H7 (cell line): ENCODE measurements around the gene DECR2. TPM values are rescaled to one million over a fixed set of nuclear protein-coding genes. Genes with fewer than 3 reads are reported as not detected.
A peak's percentile ranks its signal among the peaks of the same experiment; 100 is the strongest.
"Not testable (repeated sequence)": the region's sequence is repeated elsewhere in the genome, so short reads cannot be mapped to it uniquely, and the experiment has no call there.

Source experiments
- DNase-seq: peaks from one replicate; pipeline ENCODE4 v3.0.0; 2012
- H3K27me3 ChIP-seq: 2 replicates; pipeline ENCODE4 v1.6.0; 2011; ENCODE audit warnings: mild to moderate bottlenecking, low read length; ENCODE audit not compliant: control insufficient read depth, insufficient read depth
- H3K36me3 ChIP-seq: replicated peaks from 2 replicates; pipeline ENCODE4 v1.5.1; 2011; ENCODE audit warnings: low read length; ENCODE audit not compliant: control insufficient read depth, insufficient read depth
- H3K4me3 ChIP-seq: 2 replicates; pipeline ENCODE4 v1.5.1; 2011; ENCODE audit warnings: low read depth, mild to moderate bottlenecking, control low read depth, low read length, moderate library complexity; ENCODE audit not compliant: insufficient read depth
- total RNA-seq: library from RNA; depleted of rRNA; stranded (reverse); fragments of >200 nt; shearing (Covaris generic); gene quantifications from 2 replicates; pipeline ENCODE4 v1.2.3, GENCODE V29; 2014

Gene DECR2
- total RNA-seq, 1 experiment from 2014 or later = 20.1 TPM

DNA sequence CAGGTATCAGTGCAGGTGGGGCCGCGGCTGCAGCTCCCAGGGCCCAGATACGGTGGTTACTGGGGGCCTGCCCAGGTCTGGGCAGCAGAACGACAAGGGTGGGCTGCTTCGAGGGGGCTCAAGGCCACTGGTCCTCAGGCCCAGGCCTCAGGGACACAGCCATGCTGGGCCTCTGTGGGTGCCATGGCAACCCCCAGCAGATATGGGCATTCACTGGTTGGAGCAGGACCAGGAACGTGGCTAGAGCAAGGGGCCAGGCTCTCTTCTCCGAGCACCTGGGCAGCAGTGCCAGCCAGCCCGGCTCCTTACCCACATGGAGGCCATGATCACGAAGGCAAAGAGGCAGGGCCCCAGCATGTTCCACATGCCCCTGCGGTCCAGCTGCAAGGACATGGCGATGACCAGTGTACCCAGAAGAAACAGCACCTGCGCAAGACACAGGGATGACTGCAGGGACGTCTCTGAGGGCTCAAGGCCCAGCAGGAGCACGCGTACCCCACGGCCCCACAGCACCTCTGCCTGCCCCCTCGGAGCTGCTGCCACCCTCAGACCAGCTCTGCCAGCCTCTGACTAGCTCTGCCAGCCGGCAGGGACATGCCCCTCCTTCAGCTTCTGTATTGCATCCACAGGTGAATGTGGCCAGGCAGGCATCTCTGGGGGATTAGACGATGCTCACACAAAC lies 29.2 kb upstream of the DECR2 start:
- Histone ChIP-seq H3K27me3 (no peaks in the 10 kb centered on the region), H3K36me3 (peaks cover 27% of the 10 kb centered on the region), H3K4me3 (no peak overlapping the region)
- DNase-seq = no peak

DNA sequence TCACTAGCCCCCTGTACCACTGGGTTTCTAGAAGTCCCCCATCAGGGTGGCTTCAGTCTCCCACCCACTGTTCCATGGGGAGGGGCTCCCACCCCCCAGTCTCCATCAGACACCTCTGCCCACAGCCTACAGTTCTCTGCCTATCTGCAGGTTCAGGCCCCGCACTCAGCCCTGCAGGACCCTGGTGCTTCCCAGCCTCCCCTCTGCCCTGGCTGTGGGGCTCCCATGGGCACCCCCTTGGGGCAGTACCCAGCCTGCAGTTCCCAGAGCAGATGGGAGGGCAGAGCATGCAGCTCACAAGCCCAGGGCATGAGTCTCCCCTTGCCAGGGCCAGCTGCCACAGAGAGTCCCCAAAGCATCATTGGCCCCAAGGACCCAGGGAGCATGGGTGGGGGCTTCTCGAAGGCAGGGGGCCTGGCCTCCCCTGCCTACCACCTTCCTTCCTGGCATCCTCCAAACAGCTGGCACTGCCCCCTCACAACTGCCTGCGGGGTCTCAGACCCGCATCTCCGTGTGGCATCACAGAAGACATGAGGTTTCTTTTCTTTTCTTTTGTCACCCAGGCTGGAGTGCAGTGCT lies 28.6 kb upstream of the DECR2 start:
- Histone ChIP-seq H3K36me3 (peaks cover 21% of the 10 kb centered on the region), H3K4me3 (no peak overlapping the region), H3K27me3 (no peaks in the 10 kb centered on the region)
- no peak for DNase-seq

DNA sequence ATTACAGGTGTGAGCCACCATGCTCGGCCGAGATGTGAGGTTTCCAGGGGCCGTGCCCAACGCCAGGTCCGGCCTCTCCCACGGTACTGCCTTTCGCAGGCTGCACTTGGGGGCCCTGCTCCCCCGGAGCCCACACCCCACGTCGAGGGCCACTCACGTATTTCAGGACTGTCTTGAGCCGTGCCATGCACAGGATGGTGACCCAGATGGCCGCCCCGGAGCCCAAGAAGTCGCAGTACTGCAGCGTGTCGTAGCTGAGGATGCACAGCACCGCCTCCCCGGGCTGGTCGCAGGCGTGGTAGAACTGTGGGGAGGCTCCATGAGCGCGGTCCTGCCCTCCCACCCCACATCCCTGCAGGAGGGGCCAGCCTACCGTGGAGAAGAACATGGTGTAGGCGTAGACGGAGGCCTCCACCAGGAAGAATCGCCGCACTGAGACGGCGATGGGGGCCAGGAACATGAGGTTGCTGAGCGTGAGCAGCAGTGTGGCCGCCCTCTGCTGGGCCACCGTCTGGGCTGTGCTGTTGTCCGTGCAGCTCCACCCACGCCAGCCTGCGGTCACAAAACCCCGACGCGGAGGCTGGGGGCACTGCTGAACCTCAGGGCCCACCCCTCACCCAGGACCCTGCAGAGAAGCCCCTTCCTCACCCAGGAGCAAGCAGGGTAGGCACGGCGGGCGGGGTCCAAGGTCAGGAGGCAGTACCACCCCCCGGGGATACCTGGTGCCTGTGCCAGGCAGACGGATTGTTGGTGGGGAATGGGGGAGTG lies 27.7 kb upstream of the DECR2 start:
- H3K27me3 ChIP-seq = no peaks in the 10 kb centered on the region
- DNase-seq = no peak
- no peak overlapping the region for H3K4me3 ChIP-seq
- peaks cover 14% of the 10 kb centered on the region for H3K36me3 ChIP-seq

DNA sequence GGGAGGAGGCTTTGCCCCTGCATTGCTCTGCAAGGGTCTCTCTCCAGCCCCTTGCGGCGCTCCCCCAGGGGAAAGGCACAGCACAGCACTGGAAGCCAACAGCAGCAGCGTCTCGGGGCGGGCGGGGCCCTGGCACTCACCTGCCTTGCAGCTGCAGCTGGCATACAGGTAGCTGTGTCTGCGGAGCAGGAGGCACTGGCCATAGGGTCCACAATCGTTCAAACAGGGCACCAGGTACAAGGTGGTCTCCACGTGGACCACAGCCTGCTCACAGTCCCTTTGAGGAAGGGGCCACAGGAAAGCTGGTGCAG lies 27.1 kb upstream of the DECR2 start:
- Histone ChIP-seq H3K4me3 (no peak overlapping the region), H3K27me3 (no peaks in the 10 kb centered on the region), H3K36me3 (peaks cover 13% of the 10 kb centered on the region)
- DNase-seq = no peak

DNA sequence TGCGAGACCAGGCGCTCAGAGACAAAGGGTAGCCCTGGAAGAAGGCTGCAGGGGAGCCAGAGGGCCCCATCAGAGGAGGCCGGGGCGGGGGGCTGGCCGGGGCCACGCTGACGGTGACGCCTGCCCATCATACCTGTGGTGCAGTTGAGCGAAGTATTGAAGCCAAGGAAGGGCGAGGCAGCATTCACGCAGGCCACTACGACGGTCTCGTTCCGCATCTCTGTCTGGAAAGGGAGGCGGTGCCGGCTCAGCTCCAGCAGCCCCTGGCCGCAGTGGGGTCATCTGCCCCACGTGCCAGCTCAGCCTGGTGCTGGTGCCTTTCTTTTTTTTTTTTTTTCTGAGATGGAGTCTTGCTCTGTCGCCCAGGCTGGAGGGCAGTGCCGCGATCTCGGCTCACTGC lies 26.5 kb upstream of the DECR2 start:
- peaks cover 13% of the 10 kb centered on the region for H3K36me3 ChIP-seq
- H3K4me3 ChIP-seq = no peak overlapping the region
- no peak for DNase-seq
- no peaks in the 10 kb centered on the region for H3K27me3 ChIP-seq

DNA sequence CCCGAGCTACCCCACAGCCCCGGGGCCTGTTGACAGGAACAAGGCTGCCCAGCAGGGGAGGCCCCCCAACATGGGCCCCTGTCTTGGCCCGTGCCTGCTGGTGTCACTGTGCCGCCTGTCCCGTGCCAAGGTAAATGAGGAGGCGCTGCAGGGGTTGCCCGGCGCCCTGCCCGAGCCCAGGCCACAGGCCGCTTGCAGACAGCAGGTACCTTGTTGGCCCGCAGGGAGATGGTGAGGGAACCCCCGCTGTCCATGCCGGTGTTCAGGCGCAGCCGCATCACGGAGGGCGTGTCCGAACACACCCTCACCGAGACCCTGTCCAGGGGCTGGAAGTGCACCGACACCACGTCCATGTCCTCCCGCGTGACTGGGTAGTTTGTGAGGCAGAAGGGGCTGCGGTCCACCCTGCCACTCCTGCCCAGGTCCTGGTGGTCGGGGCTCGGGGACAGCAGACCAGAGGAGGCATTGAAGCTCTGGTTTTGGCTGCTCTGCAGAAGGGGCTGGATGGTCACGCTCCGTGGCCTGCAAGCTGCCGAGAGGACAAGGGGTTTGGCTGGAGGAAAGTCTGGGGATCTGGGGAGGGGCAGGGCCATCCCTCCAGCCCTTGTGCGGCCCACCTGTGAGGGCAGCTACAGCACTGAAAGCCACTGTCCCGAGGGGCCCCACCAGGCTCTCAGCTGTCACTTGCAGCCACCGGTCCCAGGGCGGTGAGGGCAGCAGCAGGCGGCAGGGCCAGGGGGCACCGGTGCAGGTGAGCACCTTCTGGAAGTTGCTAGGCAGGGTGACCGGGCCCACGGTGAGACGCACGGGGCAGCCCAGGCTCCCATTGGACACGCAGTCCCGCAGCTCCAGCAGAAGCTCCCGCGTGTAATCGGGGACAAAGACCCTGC lies 25.5 kb upstream of the DECR2 start:
- peaks cover 13% of the 10 kb centered on the region for H3K36me3 ChIP-seq
- no peaks in the 10 kb centered on the region for H3K27me3 ChIP-seq
- DNase-seq = no peak
- no peak overlapping the region for H3K4me3 ChIP-seq

DNA sequence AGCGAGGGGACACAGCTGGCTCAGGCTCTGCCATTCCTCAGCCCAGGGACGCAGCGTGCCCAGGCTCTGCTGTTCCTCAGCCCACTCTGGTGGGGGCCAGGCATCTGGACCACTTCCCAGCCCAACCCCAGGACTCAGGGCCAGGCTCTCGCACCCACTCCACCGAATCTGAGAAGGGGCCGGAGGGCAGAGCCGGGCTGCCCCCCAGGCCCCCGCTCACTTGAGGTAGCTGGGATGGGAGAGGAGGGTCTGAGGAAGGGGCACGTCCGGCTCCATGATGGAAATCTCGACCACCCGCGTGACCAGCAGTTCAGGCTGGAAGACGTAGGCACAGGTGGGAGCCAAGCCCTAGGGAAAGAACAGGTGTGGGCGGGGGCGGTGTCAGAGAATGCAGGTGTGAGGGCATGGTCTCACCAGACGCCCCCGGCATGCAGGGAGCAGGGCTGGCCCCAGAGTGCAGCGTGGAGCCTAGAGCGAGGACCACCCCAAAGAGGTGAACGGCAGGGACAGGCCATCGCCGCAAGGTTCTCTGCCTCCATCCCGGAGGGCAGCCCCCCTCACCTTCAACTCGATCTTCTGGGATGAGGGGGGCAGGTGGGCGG lies 24.8 kb upstream of the DECR2 start:
- no peak for DNase-seq
- Histone ChIP-seq H3K4me3 (no peak overlapping the region), H3K27me3 (no peaks in the 10 kb centered on the region), H3K36me3 (peaks cover 11% of the 10 kb centered on the region)

DNA sequence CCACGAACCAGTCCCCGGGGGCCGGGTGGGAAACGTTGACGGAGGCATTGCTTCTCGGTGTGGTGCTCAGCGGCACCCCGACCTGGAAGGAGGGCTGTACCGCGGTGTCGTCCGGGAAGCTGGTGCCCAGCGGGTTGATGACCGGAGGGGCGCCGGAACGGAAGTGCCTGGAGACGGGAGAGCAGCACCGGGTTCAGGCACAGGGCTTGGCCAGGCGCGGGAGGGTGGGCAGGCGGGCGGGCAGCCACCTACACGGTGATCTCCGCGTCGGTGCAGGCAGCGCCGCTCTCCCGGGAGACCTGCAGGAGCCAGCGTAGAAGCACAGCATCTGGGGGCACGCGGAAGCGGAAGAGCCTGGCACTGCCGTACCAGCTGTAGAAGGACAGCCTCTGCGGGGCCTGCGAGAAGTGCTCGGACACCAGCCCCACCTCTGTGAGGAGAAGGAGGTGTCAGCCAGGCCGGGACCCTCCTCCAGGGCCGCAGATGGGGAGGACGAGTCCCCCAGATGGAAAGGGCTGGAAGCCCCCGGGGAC lies 24.2 kb upstream of the DECR2 start:
- no peak overlapping the region for H3K4me3 ChIP-seq
- H3K27me3 ChIP-seq = no peaks in the 10 kb centered on the region
- DNase-seq = no peak
- peaks cover 11% of the 10 kb centered on the region for H3K36me3 ChIP-seq

DNA sequence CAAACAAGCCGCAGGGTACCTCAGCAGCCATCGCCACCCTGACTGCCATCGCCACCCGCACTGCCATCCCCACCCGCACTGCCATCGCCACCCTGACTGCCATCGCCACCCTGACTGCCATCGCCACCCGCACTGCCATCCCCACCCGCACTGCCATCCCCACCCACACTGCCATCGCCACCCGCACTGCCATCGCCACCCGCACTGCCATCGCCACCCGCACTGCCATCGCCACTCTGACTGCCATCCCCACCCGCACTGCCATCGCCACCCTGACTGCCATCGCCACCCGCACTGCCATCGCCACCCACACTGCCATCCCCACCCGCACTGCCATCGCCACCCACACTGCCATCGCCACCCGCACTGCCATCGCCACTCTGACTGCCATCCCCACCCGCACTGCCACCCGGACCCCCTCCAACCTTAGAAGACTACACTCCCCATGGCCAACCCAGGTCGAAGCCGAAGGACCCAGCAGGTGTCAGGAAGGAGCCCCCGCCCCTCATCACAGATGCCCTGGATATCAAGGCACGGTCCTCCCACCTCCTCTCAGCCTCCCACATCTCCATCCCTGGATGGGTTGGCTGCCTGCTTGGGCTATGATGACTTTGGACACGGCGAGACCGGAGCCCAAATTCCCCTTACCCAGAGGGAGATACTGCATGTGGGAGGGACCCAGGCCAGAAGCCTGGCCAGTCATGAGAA lies 23.4 kb upstream of the DECR2 start:
- DNase-seq, H3K27me3 ChIP-seq, H3K36me3 ChIP-seq, H3K4me3 ChIP-seq: not testable (repeated sequence)

DNA sequence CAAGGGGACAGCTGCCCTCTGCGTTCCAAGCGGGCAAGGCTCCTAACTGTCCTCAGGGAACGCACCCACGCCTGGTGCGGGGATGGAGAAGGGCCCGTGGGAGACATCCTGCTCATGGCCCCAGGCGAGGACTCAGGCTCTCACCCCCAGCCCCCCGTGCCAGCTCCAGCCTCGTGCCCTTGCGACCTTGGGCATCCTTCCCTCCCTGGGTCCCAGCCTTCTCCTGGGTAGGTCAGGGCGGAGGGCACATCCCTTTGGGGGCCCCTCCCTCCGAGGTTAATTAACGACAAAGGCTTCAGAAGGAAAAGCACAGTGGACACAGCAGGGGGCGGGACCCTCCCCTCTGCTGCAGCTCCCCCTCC lies 22.9 kb upstream of the DECR2 start:
- Histone ChIP-seq H3K36me3 (peaks cover 7% of the 10 kb centered on the region), H3K4me3 (no peak overlapping the region)

DNA sequence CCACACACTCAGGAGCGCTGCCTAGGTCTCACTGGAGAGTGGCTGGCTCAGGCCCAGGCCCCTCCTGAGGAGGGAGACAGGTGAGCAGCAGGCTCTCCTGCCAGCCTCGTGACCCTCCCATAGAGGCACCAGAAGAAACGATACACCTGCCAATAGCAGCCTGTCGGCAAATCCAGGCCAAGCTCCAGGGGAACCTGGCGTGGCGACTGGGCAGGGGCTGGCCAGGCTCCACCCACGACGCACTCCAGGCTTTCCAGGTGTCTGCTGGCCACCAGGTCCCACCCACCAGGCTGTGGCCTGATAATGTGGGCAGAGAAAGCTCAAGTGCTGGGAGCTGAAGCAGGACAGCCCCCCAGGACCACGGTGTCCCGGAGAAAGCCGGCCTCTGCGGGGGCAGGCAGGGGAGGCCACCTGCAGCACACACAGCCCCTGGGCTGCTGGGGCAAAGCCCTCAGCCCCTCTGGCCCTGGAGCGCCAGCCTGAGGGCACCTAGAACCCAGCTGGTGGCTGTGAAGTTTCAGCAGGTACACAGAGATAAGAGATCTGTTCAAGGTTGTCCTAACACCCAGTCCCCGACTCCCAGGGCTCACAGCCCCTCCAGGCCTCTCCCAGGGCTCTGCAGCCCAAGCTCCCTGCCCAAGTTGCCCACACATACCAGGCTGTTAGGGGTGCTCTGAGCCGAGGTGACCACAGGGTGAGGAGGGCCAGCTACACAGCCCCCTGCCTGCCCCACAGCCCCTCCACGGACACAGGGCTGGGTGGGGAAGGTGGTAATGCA lies 22.3 kb upstream of the DECR2 start:
- Histone ChIP-seq H3K4me3 (no peak overlapping the region), H3K36me3 (peaks cover 7% of the 10 kb centered on the region), H3K27me3 (no peaks in the 10 kb centered on the region)
- DNase-seq = peak; percentile 96

More for the DNA sequence above, 22.9 kb upstream of the DECR2 start:
- no peaks in the 10 kb centered on the region for H3K27me3 ChIP-seq
- no peak for DNase-seq

DNA sequence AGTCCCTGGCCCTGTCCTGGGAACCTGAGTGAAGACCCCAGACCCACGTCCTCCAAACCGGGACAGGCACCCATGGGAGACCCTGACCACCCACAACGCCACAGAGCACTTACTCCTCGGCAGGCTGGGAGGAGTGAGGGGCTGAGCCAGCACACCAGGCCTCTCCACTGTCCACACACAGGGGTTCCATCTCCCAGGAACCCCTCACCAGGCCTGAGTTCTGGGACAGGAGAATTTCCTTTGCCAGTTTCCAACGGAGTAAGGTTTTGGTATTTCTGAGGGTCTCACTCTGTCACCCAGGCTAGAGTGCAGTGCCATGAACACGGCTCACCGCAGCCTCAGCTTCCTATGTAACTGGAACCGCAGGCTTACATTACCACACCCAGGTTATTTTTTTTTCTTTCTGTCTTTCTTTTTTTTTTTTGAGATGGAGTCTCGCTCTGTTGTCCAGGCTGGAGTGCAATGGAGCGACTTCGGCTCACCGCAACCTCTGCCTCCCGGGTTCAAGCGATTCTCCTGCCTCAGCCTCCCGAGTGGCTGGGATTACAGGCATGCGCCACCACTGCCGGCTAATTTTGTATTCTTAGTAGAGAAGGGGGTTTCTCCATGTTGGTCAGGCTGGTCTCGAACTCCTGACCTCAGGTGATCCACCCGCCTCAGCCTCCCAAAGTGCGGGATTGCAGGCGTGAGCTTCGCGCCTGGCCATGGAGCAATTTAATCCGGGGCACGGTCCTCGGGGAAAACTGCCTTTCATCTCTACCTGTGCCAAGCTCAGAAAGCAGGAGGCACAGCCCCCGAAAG lies 21.5 kb upstream of the DECR2 start:
- no peak for DNase-seq
- Histone ChIP-seq H3K4me3 (peak overlapping the region; percentile 88), H3K36me3 (peaks cover 2% of the 10 kb centered on the region), H3K27me3 (no peaks in the 10 kb centered on the region)

DNA sequence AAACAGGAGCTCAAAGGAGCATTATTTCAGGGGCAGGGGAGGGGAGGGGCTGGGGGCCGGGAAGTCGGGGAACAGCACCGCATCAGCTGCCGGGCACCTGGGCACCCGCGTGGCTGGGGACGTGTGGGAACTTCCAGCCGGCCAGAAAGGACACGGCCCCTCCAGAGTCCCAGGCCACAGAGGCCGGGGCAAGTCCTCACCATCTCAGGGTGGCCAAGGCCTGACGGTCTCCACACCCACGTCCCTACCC lies 21.0 kb upstream of the DECR2 start:
- no peaks in the 10 kb centered on the region for H3K27me3 ChIP-seq
- DNase-seq = no peak
- peak overlapping the region; percentile 88 for H3K4me3 ChIP-seq
- peaks cover 1% of the 10 kb centered on the region for H3K36me3 ChIP-seq
